HepG2 (cell line): ENCODE data around the gene PLXDC2. TPM values are rescaled to one million over a fixed set of nuclear protein-coding genes. Genes with fewer than 3 reads are reported as not detected.

Experiments
- ATAC-seq: fragments of 200-7000 bp; cut with Tn5 transposase; 3 replicates; pipeline ENCODE4 v1.9.1; 2020; ENCODE audit warnings: mild to moderate bottlenecking, moderate library complexity
- BruUV-seq: library from RNA; stranded (reverse); fragments of 400-500 nt; replicated peaks from 2 replicates; lab custom pipeline; 2021; lab: Mats Ljungman, UMichigan
- CTCF ChIA-PET: fragments of 300-600 bp; formaldehyde crosslinking; extraction: SDS; loops from one replicate; lab custom pipeline; 2021; ENCODE audit warnings: low total read pairs, inconsistent platforms, low intra/inter-chr PET ratio; lab: Yijun Ruan, JAX
- POLR2A ChIA-PET: fragments of 350-600 bp; sonication (Branson Sonifier 250); formaldehyde crosslinking; loops from one replicate; lab custom pipeline; 2020; ENCODE audit warnings: antibody characterized with exemption, inconsistent platforms; lab: Yijun Ruan, JAX
- DNase-seq: peaks from one replicate; pipeline ENCODE4 v3.0.0-alpha.2; 2015; ENCODE audit warnings: low spot score
- FAIRE-seq: peaks from 3 replicates; lab custom pipeline; 2011; peaks lifted over from hg19 to GRCh38; lab: Jason Lieb, UNC
- H2AFZ ChIP-seq: one replicate; pipeline ENCODE4 v1.6.1; 2011; ENCODE audit warnings: low read length, inconsistent platforms
- H3K27ac ChIP-seq: fragments of 300-600 bp; 3 replicates; pipeline ENCODE4 v1.8.0; 2011; ENCODE audit warnings: mixed run types, mild to moderate bottlenecking, mixed read lengths, low read length, inconsistent platforms; ENCODE audit not compliant: insufficient read depth; ENCODE audit errors: extremely low read length
- H3K27me3 ChIP-seq, 2 experiments: fragments of 200-600 bp in 1 of 2; 2 replicates in 1 of 2; 3 replicates in 1 of 2; pipeline versions ENCODE4 v1.6.0 to v1.8.0; 2011; ENCODE audit warnings: low read length in 2 of 2, mild to moderate bottlenecking in 2 of 2, moderate library complexity in 2 of 2, inconsistent platforms in 1 of 2; ENCODE audit not compliant: insufficient read depth in 2 of 2, control insufficient read depth in 1 of 2
- H3K36me3 ChIP-seq, 2 experiments: fragments of 200-600 bp in 1 of 2; replicated peaks in 1 of 2; 2 replicates in 1 of 2; 3 replicates in 1 of 2; pipeline versions ENCODE4 v1.5.1 to v1.8.0; 2011; ENCODE audit warnings: low read length in 2 of 2, inconsistent platforms in 1 of 2; ENCODE audit not compliant: insufficient read depth in 2 of 2, control insufficient read depth in 1 of 2
- H3K4me1 ChIP-seq: 2 replicates; pipeline ENCODE4 v1.5.1; 2012; ENCODE audit warnings: low read length, inconsistent platforms; ENCODE audit not compliant: insufficient read depth
- H3K4me2 ChIP-seq: 2 replicates; pipeline ENCODE4 v1.6.0; 2011; ENCODE audit warnings: low read depth, low read length, inconsistent platforms
- H3K4me3 ChIP-seq, 3 experiments: fragments of 200-600 bp in 1 of 3; sonication (generic), shearing (Covaris generic) in 1 of 3; replicated peaks in 1 of 3; 2 replicates each; pipeline ENCODE4 v1.5.1; 2011 to 2016; ENCODE audit warnings: low read length in 3 of 3, inconsistent platforms in 2 of 3, low read depth in 2 of 3, mild to moderate bottlenecking in 2 of 3, control low read depth in 1 of 3, mixed read lengths in 1 of 3; ENCODE audit not compliant: insufficient read depth in 1 of 3
- H3K79me2 ChIP-seq: one replicate; pipeline ENCODE4 v1.6.1; 2011; ENCODE audit warnings: low read length, inconsistent platforms; ENCODE audit not compliant: insufficient read depth
- H3K9ac ChIP-seq: 2 replicates; pipeline ENCODE4 v1.6.0; 2011; ENCODE audit warnings: mild to moderate bottlenecking, low read depth, low read length, inconsistent platforms; ENCODE audit not compliant: insufficient read depth
- H3K9me3 ChIP-seq: 2 replicates; pipeline ENCODE4 v1.5.1; 2012; ENCODE audit warnings: mild to moderate bottlenecking, low read length
- H4K20me1 ChIP-seq: 2 replicates; pipeline ENCODE4 v1.6.0; 2011; ENCODE audit warnings: inconsistent platforms, mild to moderate bottlenecking, low read length, moderate library complexity; ENCODE audit not compliant: insufficient read depth
- CHCHD3 ChIP-seq: sonication (generic); formaldehyde crosslinking; IDR thresholded peaks from 2 replicates; pipeline ENCODE4 v1.8.0; 2022; ENCODE audit warnings: mild to moderate bottlenecking, missing genetic modification reagents, moderate library complexity
- DRAP1 ChIP-seq: IDR thresholded peaks from 2 replicates; pipeline ENCODE4 v1.6.1; 2016; ENCODE audit warnings: missing genetic modification reagents, missing compliant biosample characterization
- FOXP4 ChIP-seq: sonication (generic); formaldehyde crosslinking; IDR thresholded peaks from 2 replicates; pipeline ENCODE4 v1.4.0; 2020; ENCODE audit warnings: missing genetic modification reagents
- GLMP ChIP-seq: sonication (generic); formaldehyde crosslinking; IDR thresholded peaks from 2 replicates; pipeline ENCODE4 v1.9.0; 2021; ENCODE audit warnings: missing genetic modification reagents, mild to moderate bottlenecking, borderline replicate concordance
- KDM1A ChIP-seq: IDR thresholded peaks from 2 replicates; pipeline ENCODE4 v1.6.1; 2016; ENCODE audit warnings: missing compliant biosample characterization
- NFIC ChIP-seq: IDR thresholded peaks from 2 replicates; pipeline ENCODE4 v1.6.1; 2012; ENCODE audit warnings: mild to moderate bottlenecking, low read length, inconsistent platforms
- PREB ChIP-seq: sonication (generic); formaldehyde crosslinking; IDR thresholded peaks from 2 replicates; pipeline ENCODE4 v1.4.0; 2020; ENCODE audit warnings: missing genetic modification reagents
- TOPORS ChIP-seq: sonication (generic); formaldehyde crosslinking; IDR thresholded peaks from 2 replicates; pipeline ENCODE4 v1.8.0; 2023; ENCODE audit warnings: mild to moderate bottlenecking, missing genetic modification reagents
- ZNF619 ChIP-seq: sonication (generic); formaldehyde crosslinking; IDR thresholded peaks from 2 replicates; pipeline ENCODE4 v1.4.0; 2020; ENCODE audit warnings: mild to moderate bottlenecking, missing genetic modification reagents
- ZNF652 ChIP-seq: IDR thresholded peaks from 2 replicates; pipeline ENCODE4 v1.6.1; 2016; ENCODE audit warnings: low read depth, borderline replicate concordance
- ZNF770 ChIP-seq: sonication (generic); formaldehyde crosslinking; IDR thresholded peaks from 2 replicates; pipeline ENCODE4 v1.5.0; 2020; ENCODE audit warnings: mild to moderate bottlenecking, missing genetic modification reagents
- ZNF839 ChIP-seq: sonication (generic); formaldehyde crosslinking; IDR thresholded peaks from 2 replicates; pipeline ENCODE4 v1.4.0; 2020; ENCODE audit warnings: missing genetic modification reagents, mild to moderate bottlenecking, borderline replicate concordance
- WGBS: methylation state at CpG from one replicate; pipeline ENCODE4 v1.1.6; 2017; ENCODE audit warnings: low lambda C conversion rate; 5-methylcytosine and 5-hydroxymethylcytosine counted together
- in situ Hi-C: cut with HindIII; loops from 2 replicates; pipeline ENCODE4 v1.10.0; 2017; ENCODE audit warnings: low pct_unique_long_range_greater_than_20kb; ENCODE audit not compliant: extremely low pct_ligation_motif_present
- intact Hi-C: fragments of 100-400 bp; cut with micrococcal nuclease; formaldehyde crosslinking; loops from one replicate; pipeline ENCODE4 v1.10.0; 2022; ENCODE audit not compliant: unreplicated experiment
- polyA plus RNA-seq, 8 experiments: library from polyadenylated mRNA; depleted of rRNA in 3 of 8; stranded (reverse) in 7 of 8; unstranded in 1 of 8; fragments of >200 nt; fragmentation: Illumina TruSeq in 4 of 8; extraction: Trizol in 4 of 8; gene quantifications; 2 replicates each; pipeline versions ENCODE4 v1.2.1 to v1.2.3, GENCODE V29; 2011 to 2016; ENCODE audit warnings: low read depth in 4 of 8, missing spikeins in 1 of 8, mixed read lengths in 1 of 8; ENCODE audit not compliant: insufficient read depth in 1 of 8
- total RNA-seq, 5 experiments: library from RNA; depleted of rRNA; stranded (reverse); fragments of >200 nt; fragmentation: Illumina TruSeq; extraction: Trizol; gene quantifications; 2 replicates each; pipeline ENCODE4 v1.2.3, GENCODE V29; 2016; ENCODE audit warnings: low read depth in 1 of 5

The PLXDC2 gene
- total and polyA plus RNA-seq, 2 of the 13 experiments (the other 11 are each of a cell fraction or from before 2014, with no cell fraction given): 2.1 to 2.4 TPM

GRCh38 chr10:20276127-20276979, 460.1 kb downstream of the PLXDC2 start (continued):
- TF ChIP-seq GLMP (CRISPR knock-in tag): no peak
- TF ChIP-seq FOXP4 (CRISPR knock-in tag): peak; percentile 65; the same call in 1 of the 2 replicates
- TF ChIP-seq PREB (CRISPR knock-in tag): no peak
- TF ChIP-seq TOPORS: no peak
- TF ChIP-seq ZNF619: no peak

GRCh38 chr10:20277820-20278219, 461.6 kb downstream of the PLXDC2 start:
- ATAC-seq (no peak), FAIRE-seq (no peak), DNase-seq (no peak)
- TF ChIP-seq CHCHD3: no peak
- no peak for TF ChIP-seq ZNF770 (CRISPR knock-in tag)
- TF ChIP-seq NFIC: no peak
- no peak for TF ChIP-seq KDM1A (CRISPR knock-in tag)
- TF ChIP-seq ZNF839 (CRISPR knock-in tag): no peak
- no peak for TF ChIP-seq ZNF652 (CRISPR knock-in tag)
- no peak for TF ChIP-seq DRAP1 (CRISPR knock-in tag)
- Histone ChIP-seq H3K27ac (no peak overlapping the region), H3K79me2 (no peaks in the 10 kb centered on the region), H3K4me2 (no peak overlapping the region), H3K9ac (no peak overlapping the region), H4K20me1 (no peaks in the 10 kb centered on the region), H3K4me3 (no peak overlapping the region), H2AFZ (no peak overlapping the region), H3K9me3 (no peaks in the 10 kb centered on the region), H3K4me1 (peaks cover 27% of the 10 kb centered on the region), H3K36me3 (no peaks in the 10 kb centered on the region), H3K27me3 (no peaks in the 10 kb centered on the region)
- WGBS: 25% methylated on average over 3 of the region's 3 CpGs
- ChIA-PET CTCF (no interaction called here), POLR2A (no interaction called here)
- intact Hi-C loops: no loop called here
- no TSS peak for BruUV-seq
- in situ Hi-C loops: no loop called here
